NCI-H2227 treated with DMSO at 0.1 percent for 48 hours (cell line): ENCODE measurements around the gene ERCC2.

Experiments used
- DNase-seq: peaks from one replicate; lab custom pipeline; 2025; lab: John Stamatoyannopoulos, UW

Gene ERCC2

GRCh38 chr19:45401815-45402214 is 31.4 kb upstream of the ERCC2 start:
- no peak for DNase-seq

- DNase-seq: no peak
Observed at GRCh38 chr19:45400192-45400591, 29.8 kb upstream of the ERCC2 start.

- no peak for DNase-seq
Observed at GRCh38 chr19:45395821-45396617, 25.6 kb upstream of the ERCC2 start.

DNA sequence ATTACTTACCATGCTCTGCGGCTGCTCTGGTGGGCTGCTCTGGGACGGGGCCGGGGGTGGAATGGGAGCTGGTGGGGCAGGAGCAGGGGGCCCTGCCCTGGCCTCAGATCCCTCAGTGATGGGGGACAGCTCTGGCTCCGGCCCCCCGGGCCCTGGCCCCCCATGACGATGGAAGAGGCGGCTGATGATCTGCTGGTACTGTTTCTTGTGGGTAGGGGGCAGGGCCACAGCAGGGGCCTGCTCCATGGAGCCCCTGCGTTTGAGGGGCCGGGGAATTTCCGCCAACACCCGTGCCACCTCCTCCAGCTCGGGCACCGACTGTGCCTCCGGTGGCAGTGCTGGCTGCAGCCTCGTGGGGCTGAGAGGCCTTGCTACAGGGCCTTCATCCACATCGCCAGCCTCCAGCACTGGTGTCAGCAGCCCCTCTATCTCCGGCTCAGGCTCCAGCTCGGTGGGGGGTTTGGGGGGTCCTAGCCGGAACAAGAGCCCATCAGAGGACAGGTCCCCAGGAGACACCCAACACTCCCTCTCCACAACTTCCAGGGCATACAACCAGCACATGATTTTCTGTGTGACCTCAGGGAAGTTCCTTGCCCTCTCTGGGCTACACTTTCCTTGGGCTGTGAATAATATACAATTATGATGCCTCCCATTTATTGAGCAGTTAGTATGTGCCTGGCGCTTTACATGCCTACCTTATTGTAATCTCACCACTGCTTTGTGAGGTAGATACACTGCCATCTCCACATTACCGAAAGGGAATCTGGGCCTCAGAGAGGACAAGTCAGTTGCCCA is 21.7 kb upstream of the ERCC2 start:
- no peak for DNase-seq

DNA sequence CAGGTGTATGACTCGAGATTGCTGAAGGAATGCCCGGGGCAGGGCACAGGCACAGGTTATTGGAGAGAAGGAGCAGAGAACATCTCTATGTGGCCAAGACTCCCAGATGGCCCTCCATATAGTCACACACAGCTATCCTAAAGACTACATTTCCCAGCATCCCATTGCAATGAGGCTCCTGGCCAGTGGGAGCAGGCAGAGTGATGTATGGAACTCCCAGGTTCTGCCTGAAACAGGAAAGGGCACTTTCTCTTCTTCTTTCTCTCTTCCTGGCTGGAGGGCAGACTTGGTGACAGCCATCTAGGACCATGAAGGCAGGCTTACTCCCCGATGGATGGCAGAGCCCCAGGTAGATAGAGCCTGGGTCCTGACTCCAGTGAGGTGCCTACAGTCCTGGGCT is 21.0 kb upstream of the ERCC2 start:
- peak; percentile 12 for DNase-seq

GRCh38 chr19:45385392-45386221 is 15.2 kb upstream of the ERCC2 start:
- DNase-seq: no peak

GRCh38 chr19:45382426-45382825 is 12.1 kb upstream of the ERCC2 start:
- DNase-seq: no peak

DNA sequence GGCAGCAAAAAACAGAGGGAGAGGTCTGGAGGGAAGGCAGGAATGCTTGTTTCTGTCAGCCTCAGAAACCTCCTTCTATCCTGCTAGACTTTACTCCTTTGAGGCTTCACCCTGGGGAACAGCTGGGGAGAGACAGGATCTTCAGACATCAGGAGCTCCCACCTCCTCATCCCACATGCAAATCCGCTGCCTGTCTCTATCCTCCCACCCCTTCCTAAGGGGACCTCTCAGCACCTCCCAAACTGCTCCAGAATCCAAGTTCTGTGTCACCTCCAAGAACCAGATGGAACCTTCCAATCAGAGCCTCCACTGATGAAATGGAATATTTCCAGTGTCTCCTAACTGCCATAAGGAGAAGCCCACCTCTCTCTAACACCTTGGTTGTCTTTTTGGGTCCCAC is 9.7 kb upstream of the ERCC2 start:
- no peak for DNase-seq

DNA sequence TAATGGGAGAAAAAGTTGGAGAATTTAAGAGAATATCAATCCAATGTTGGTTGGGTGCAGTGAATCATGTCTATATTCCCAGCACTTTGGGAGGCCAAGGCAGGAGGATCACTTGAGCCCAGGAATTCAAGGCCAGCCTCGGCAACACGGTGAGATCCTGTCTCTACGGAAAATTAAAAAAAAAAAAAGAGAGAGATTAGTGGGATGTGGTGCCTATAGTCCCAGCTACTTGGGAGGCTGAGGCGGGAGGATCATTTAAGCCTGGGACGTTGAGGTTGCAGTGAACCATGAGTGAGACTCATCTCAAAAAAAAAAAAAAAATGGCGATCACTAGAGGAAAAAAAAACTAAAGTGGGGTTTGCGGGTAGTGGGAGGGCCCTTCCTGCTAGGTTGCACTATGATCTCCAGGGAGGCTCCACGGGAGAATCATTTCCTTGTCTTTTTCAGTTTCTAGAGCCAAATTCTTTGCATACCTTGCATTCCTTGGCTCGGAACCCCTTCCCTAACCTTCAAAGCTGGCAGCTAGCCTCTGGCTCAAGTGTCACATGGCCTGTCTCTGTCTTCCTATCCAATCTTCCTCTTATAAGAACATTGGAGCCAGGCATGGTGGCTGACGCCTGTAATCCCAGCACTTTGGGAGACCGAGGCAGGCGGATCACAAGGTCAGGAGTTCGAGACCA is 5.8 kb upstream of the ERCC2 start:
- no peak for DNase-seq

GRCh38 chr19:45368737-45369340 is 1.5 kb downstream of the ERCC2 start:
- no peak for DNase-seq

DNA sequence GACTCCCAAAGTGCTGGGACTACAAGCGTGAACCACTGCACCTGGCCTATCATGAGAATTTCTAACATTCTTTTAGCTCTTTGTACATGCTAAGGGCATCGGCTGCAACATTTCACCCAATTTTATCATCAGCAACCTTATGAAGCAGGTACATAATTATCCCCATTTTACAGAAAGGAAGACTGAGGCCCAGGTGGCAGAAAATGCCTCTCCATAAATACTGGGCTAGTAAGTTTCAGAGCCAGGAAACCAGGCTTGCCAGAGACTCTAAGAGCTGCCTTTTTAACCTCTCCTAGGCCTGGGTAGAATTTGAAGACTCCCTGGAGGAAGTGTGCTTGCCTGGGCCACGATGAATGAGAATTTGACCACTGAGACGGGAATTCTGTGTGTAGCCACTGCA is 2.2 kb downstream of the ERCC2 start:
- no peak for DNase-seq

GRCh38 chr19:45364696-45365095 is 5.7 kb downstream of the ERCC2 start:
- DNase-seq: no peak

DNA sequence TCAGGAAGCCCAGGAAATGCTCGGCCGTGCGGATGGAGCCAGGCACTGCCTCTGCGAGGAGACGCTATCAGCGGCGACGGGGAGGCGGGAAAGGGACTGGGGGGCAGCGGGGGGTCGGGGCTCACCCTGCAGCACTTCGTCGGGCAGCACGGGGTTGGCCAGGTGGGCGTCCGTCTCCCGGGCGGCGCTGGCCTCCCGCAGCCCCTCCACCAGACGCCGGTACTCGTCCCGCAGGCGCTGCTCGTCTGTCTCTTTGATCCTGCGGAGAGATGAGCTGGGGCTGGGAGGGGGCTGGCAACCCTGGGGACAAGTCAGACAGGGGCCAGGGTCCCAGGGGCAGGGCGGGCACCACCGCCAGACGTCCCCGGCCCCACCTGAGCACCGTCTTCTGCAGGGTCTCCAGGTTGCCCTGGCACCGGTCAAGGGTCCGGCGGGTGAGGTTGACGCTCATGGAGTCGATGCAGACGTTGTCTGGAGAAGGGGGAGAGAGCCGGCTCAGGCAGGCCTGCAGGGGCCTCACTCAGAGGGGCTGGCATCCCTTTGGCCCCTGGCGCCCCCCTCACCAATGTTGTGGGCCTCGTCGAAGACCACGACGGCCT is 6.4 kb downstream of the ERCC2 start:
- no peak for DNase-seq

- no peak for DNase-seq
Observed at GRCh38 chr19:45362291-45362690, 8.1 kb downstream of the ERCC2 start.

DNA sequence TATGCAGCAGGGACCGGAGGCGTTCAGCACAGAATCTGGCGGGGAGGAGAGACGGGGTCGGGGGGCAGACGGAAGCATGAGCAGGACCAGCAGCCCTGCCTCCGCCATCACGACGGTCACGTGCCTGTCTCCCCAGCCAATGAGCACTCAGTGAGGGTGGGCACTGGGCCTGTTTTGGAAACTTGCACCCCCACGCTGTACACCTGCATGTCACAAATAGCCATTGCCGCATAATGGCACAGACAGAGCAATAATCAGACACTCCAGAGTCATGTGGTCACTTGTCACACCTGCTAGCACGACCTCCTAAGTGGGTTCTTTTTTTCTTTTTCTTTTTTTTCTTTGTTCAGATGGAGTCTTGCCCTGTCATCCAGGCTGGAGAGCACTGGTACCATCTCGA is 8.8 kb downstream of the ERCC2 start:
- no peak for DNase-seq

- no peak for DNase-seq
Observed at GRCh38 chr19:45358213-45358792, 12.1 kb downstream of the ERCC2 start.

GRCh38 chr19:45357445-45357783 is 13.0 kb downstream of the ERCC2 start:
- DNase-seq: no peak

DNA sequence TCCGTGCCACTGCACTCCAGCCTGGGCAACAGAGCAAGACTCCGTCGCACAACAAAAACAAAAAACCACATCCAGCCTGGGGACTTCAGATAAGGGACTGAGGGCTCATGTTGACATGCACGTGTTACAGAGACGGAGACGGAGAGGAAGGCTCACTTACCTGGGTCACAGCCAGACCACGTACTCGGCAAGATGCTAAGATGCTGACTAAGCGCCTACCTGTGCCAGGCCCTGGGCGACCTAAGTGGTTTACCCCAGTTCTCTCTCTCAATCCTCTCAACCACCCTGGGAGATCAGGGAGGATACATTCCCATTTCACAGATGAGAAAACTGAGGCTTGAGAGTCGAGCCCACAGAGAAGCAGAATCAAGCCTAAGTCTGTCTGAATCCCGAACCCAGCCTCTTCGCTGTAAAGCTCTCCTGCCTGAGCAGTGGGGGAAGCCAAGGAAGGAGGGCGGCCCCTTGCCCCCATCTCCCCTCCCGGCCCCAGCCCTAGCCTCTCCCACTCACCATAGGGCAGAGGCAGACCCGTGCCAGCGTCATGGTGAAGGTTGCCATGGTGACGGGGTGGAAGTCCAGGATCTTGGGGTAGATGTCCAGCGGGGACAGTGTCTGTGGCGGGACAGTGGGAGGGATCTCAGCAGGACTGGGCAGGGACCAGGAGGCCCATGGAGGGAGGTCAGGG is 13.5 kb downstream of the ERCC2 start:
- DNase-seq: no peak

DNA sequence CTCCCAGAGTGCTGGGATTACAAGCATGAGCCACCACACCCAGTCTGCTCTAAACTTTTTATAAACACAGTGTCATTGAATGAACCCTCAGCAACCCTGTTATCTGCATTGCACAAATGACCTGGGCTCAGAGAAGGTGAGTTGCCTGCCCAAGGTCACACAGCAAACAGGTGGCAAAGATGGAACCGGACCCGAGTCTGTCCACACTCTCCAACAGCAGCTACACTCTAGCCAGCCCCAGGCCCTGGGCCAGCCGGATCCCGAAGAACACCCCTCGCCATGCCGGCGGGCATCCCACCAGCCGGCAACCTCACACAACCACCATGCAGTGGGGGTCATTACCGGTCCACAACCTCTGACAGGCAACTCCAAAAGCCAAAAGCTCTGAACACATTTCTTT is 14.5 kb downstream of the ERCC2 start:
- no peak for DNase-seq

GRCh38 chr19:45355402-45355801 is 15.0 kb downstream of the ERCC2 start:
- no peak for DNase-seq
